ENCODE measurements around the gene TLX1. TPM values are rescaled to one million over a fixed set of nuclear protein-coding genes. Genes with fewer than 3 reads are reported as not detected.

The TLX1 gene
- total RNA-seq, 6 donors from 2014 or later: not detected

DNA sequence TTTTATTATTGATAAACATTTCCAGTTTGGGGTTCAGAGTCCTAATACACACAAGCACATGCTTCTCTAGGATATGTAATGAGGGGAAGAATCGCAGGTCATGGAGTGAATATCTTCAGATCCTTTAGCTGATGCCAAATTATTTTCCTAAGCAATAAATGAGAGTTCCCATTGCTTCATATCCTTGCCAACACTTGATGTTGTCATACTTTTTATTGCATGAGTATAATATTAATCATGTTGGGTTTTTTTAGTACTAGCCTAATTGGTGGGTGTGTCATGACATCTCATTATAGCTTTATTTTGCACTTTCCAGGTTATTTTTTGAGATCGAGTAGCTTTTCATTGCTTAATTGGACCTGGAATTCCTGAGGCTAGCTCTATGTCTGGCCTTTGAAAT lies 35.3 kb downstream of the TLX1 start:
- no peak overlapping the region for H3K27ac ChIP-seq
- peaks cover 3 to 8% (median 6%) of the 10 kb centered on the region in 4 donors for H3K4me1 ChIP-seq
- 86 to 97% methylated on average over 2 of the region's 2 CpGs for WGBS, 2 donors
- no peaks in the 10 kb centered on the region for H3K9me3 ChIP-seq
- H3K27me3 ChIP-seq: peaks cover 0 to 6% (median 2%) of the 10 kb centered on the region in 4 donors
- no peaks in the 10 kb centered on the region for H3K36me3 ChIP-seq
- ATAC-seq (ENCODE audit: low FRiP score in 2 of 2) (no peak), DNase-seq (no peak)
- H3K4me3 ChIP-seq: no peak overlapping the region
- TF ChIP-seq EP300 (IDR thresholded peaks at IDR 0.05): no peak
- no peak for TF ChIP-seq POLR2AphosphoS5 (IDR thresholded peaks at IDR 0.05)
- TF ChIP-seq POLR2A (IDR thresholded peaks at IDR 0.05): no peak
- TF ChIP-seq, protein P1, sequence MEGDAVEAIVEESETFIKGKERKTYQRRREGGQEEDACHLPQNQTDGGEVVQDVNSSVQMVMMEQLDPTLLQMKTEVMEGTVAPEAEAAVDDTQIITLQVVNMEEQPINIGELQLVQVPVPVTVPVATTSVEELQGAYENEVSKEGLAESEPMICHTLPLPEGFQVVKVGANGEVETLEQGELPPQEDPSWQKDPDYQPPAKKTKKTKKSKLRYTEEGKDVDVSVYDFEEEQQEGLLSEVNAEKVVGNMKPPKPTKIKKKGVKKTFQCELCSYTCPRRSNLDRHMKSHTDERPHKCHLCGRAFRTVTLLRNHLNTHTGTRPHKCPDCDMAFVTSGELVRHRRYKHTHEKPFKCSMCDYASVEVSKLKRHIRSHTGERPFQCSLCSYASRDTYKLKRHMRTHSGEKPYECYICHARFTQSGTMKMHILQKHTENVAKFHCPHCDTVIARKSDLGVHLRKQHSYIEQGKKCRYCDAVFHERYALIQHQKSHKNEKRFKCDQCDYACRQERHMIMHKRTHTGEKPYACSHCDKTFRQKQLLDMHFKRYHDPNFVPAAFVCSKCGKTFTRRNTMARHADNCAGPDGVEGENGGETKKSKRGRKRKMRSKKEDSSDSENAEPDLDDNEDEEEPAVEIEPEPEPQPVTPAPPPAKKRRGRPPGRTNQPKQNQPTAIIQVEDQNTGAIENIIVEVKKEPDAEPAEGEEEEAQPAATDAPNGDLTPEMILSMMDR (IDR thresholded peaks at IDR 0.05): no peak

DNA sequence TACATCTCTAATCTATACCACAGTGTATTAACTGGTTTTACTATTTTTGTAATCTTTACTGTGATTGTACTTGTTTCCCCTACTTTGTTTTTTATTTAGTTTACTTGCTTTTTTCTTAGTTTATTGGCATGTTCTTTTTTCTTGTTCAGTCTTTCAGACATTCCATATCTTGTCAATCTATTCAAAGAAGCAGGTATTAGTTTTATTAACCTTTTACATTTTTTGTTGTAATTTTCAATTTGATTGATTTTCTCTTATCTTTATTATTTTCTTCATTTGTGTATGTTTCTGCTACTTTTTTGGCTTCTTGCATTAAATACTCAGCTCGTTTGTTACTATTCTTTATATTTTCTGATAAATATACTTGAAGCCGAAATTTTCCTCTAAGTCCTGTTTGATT lies 41.6 kb downstream of the TLX1 start:
- Histone ChIP-seq H3K27me3 (no peaks in the 10 kb centered on the region), H3K27ac (no peak overlapping the region), H3K4me3 (no peak overlapping the region), H3K36me3 (no peaks in the 10 kb centered on the region), H3K9me3 (peaks cover 6 to 22% (median 21%) of the 10 kb centered on the region in 4 donors), H3K4me1 (no peaks in the 10 kb centered on the region)
- WGBS, 2 donors: 70 to 73% methylated on average over 2 of the region's 2 CpGs
- ATAC-seq (ENCODE audit: low FRiP score in 2 of 2): no peak
- no peak for DNase-seq
- no peak for TF ChIP-seq POLR2AphosphoS5 (IDR thresholded peaks at IDR 0.05)
- TF ChIP-seq EP300 (IDR thresholded peaks at IDR 0.05): no peak

DNA sequence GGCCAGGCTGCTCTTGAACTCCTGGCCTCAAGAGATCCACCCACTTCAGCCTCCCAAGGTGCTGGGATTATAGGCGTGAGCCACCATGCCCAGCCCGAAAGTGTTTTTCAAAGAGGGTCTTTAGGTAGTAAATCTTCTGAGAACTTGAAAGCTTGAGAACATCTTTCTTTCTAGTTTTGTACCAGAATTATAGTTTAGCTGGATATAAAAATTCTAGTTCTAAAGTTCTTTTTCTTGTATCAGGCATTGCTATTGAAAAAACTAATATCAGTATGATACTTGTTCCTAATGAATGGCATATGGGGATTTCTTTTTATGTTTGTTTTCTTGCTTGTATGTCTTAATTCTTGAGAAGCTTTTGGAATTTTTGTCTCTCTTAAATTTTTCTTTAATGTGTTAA lies 43.2 kb downstream of the TLX1 start:
- H3K4me3 ChIP-seq: no peak overlapping the region
- no peak for TF ChIP-seq POLR2A (IDR thresholded peaks at IDR 0.05)
- TF ChIP-seq, protein P1 (IDR thresholded peaks at IDR 0.05): no peak
- no peak for TF ChIP-seq EP300 (IDR thresholded peaks at IDR 0.05)
- TF ChIP-seq POLR2AphosphoS5 (IDR thresholded peaks at IDR 0.05): no peak
- ATAC-seq (ENCODE audit: low FRiP score in 2 of 2) (no peak), DNase-seq (no peak)
- WGBS, 2 donors: 98 to 100% methylated on average over 2 of the region's 2 CpGs
- no peak overlapping the region for H3K27ac ChIP-seq
- no peaks in the 10 kb centered on the region for H3K4me1 ChIP-seq
- no peaks in the 10 kb centered on the region for H3K27me3 ChIP-seq
- H3K9me3 ChIP-seq: peaks cover 6 to 22% (median 21%) of the 10 kb centered on the region in 4 donors
- H3K36me3 ChIP-seq: no peaks in the 10 kb centered on the region

DNA sequence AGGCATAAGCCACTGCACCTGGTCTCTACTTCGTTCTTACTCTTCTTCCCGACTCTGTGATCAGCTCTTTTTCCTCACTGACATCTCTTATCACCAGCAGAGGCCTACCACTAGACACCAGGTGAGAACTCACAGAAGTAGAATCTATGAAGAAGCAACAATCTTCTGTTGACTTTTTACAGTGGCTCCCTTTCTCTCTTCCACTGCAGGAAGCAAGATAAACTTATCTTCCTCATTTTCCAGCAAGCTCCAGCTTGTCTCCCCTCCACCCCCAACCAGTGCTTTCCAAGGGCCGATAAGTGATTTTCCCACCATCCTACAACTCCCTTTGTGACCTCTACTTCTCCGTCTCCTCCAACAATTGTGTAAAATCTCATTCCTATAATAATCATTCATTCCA lies 45.5 kb downstream of the TLX1 start:
- no peak for DNase-seq
- Histone ChIP-seq H3K4me1 (no peaks in the 10 kb centered on the region), H3K27ac (no peak overlapping the region), H3K9me3 (peaks cover 6 to 22% (median 21%) of the 10 kb centered on the region in 4 donors), H3K4me3 (no peak overlapping the region), H3K27me3 (no peaks in the 10 kb centered on the region), H3K36me3 (no peaks in the 10 kb centered on the region)
- ATAC-seq (ENCODE audit: low FRiP score in 2 of 2): no peak
- WGBS, 2 donors: 69% methylated on average over 4 of the region's 4 CpGs
- no peak for TF ChIP-seq EP300 (IDR thresholded peaks at IDR 0.05)
- no peak for TF ChIP-seq POLR2AphosphoS5 (IDR thresholded peaks at IDR 0.05)
- TF ChIP-seq POLR2A (IDR thresholded peaks at IDR 0.05): no peak
- TF ChIP-seq, protein P1 (IDR thresholded peaks at IDR 0.05): no peak

DNA sequence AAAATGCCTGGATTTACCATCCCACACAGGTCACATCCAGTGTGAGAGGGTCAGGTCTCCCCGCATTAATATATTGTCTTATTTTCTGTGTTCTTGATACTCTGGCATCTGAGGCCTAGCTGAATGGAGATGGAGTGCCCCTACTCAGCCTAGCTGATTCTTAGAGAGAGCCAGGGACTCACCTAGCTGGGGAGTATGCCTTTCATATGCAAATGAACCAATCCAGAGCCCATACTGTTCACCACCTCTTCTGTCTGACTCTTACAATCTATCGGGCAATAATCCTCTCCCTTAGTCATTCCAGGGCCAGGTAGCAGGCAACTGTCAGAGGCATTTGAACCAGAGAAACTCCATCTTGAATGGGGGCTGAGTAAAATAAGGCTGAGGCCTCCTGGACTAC lies 51.8 kb downstream of the TLX1 start:
- TF ChIP-seq, protein P1 (IDR thresholded peaks at IDR 0.05): no peak
- TF ChIP-seq POLR2AphosphoS5 (IDR thresholded peaks at IDR 0.05): no peak
- TF ChIP-seq EP300 (IDR thresholded peaks at IDR 0.05): no peak
- no peak for TF ChIP-seq POLR2A (IDR thresholded peaks at IDR 0.05)
- 74 to 75% methylated on average over 2 of the region's 2 CpGs for WGBS, 2 donors
- Histone ChIP-seq H3K27ac (no peak overlapping the region), H3K36me3 (no peaks in the 10 kb centered on the region), H3K4me1 (no peaks in the 10 kb centered on the region), H3K4me3 (no peak overlapping the region), H3K27me3 (no peaks in the 10 kb centered on the region), H3K9me3 (no peaks in the 10 kb centered on the region)
- no peak for DNase-seq
- no peak for ATAC-seq (ENCODE audit: low FRiP score in 2 of 2)
